Progenitor cell of endocrine pancreas (in vitro differentiated cells): ENCODE results near the gene GPR151. TPM values are rescaled to one million over a fixed set of nuclear protein-coding genes. Genes with fewer than 3 reads are reported as not detected.
A peak's percentile ranks its signal among the peaks of the same experiment; 100 is the strongest.

Experiments
- DNase-seq: peaks from one replicate; pipeline ENCODE4 v3.0.0; 2021; ENCODE audit warnings: low spot score; ENCODE audit not compliant: unreplicated experiment
- H3K27ac Mint-ChIP-seq: 2 replicates; pipeline ENCODE4 v1.8.0; 2021; ENCODE audit warnings: mild to moderate bottlenecking, moderate library complexity, mixed read lengths
- H3K27me3 Mint-ChIP-seq: 2 replicates; pipeline ENCODE4 v1.8.0; 2021; ENCODE audit warnings: mixed read lengths
- H3K36me3 Mint-ChIP-seq: 2 replicates; pipeline ENCODE4 v1.8.0; 2022; ENCODE audit warnings: mixed read lengths; ENCODE audit not compliant: insufficient read depth
- H3K4me1 Mint-ChIP-seq: 2 replicates; pipeline ENCODE4 v1.8.0; 2021; ENCODE audit warnings: low read depth, mixed read lengths
- H3K4me3 Mint-ChIP-seq: 2 replicates; pipeline ENCODE4 v1.8.0; 2021; ENCODE audit warnings: low read depth, mild to moderate bottlenecking, moderate library complexity, mixed read lengths
- H3K9me3 Mint-ChIP-seq: 2 replicates; pipeline ENCODE4 v1.8.0; 2021; ENCODE audit warnings: low read depth, mixed read lengths
- total RNA-seq: library from RNA; stranded (reverse); gene quantifications from 2 replicates; pipeline ENCODE4 v1.2.1, GENCODE V29; 2021
- TF ChIP-seq, protein P1 (sequence below): fragments of 200-600 bp; sonication (generic); IDR thresholded peaks from one replicate; pipeline ENCODE4 v1.5.0; 2021; ENCODE audit warnings: antibody characterized with exemption, mild to moderate bottlenecking; ENCODE audit not compliant: unreplicated experiment

GPR151 gene
- total RNA-seq, 1 donor from 2014 or later = not detected

DNA sequence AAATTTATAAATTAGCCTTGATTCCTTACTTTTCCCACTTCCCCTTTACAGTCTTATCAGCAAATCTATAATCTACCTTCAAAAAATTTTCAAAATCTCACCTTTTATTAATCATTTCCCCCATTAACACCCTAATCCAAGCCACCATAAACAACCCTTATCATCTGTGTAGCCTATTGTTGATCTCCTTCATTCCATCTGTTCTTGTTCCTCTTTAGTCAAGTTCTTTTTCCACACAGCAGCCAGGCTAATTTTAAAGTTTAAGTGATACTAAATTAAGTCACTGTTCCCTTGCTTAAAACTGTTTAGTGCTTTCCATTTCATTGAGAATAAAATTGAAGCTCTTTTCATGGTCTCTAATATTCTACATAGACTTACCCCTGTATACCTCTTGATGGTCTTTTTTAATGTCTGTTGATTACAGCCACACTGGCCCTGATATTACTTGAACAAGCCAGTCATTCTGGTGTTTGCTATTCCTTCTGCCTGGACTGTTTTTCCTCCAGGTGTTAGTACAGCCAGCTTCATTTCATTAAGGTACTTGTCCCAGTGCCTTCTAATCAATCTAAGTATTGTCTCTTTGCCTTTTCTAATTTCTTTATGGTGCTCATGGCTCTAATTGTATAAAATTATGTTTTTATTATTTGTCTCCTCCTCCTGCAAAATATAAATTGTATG is 31.1 kb downstream of the GPR151 start:
- TF ChIP-seq, protein P1, sequence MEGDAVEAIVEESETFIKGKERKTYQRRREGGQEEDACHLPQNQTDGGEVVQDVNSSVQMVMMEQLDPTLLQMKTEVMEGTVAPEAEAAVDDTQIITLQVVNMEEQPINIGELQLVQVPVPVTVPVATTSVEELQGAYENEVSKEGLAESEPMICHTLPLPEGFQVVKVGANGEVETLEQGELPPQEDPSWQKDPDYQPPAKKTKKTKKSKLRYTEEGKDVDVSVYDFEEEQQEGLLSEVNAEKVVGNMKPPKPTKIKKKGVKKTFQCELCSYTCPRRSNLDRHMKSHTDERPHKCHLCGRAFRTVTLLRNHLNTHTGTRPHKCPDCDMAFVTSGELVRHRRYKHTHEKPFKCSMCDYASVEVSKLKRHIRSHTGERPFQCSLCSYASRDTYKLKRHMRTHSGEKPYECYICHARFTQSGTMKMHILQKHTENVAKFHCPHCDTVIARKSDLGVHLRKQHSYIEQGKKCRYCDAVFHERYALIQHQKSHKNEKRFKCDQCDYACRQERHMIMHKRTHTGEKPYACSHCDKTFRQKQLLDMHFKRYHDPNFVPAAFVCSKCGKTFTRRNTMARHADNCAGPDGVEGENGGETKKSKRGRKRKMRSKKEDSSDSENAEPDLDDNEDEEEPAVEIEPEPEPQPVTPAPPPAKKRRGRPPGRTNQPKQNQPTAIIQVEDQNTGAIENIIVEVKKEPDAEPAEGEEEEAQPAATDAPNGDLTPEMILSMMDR = no peak
- Mint-ChIP-seq H3K27me3 (no peaks in the 10 kb centered on the region), H3K4me1 (peaks cover 1% of the 10 kb centered on the region), H3K4me3 (no peak overlapping the region), H3K27ac (no peak overlapping the region), H3K36me3 (peaks cover 42% of the 10 kb centered on the region), H3K9me3 (no peaks in the 10 kb centered on the region)
- no peak for DNase-seq

DNA sequence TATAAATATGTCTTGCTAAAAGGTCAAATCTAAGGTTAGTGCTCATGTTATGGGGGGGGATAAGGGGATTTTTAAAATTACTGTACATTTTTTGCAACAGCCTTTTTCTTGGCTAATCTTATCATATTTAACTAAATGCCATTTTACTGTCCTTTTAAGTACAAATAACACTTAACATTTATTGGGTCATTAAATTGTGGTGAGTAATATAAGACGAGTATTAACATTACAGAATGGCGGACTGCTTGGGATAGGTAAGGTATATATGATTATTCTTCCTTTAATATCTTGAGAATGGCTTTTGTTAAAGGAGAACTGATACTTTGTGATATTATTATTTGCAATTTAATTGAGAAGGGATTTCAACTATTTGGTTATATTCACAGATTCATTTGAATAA is 33.2 kb downstream of the GPR151 start:
- Mint-ChIP-seq H3K36me3 (peaks cover 31% of the 10 kb centered on the region), H3K4me1 (peaks cover 1% of the 10 kb centered on the region), H3K27me3 (no peaks in the 10 kb centered on the region), H3K9me3 (no peaks in the 10 kb centered on the region), H3K27ac (no peak overlapping the region), H3K4me3 (no peak overlapping the region)
- TF ChIP-seq, protein P1 = no peak
- DNase-seq = no peak

DNA sequence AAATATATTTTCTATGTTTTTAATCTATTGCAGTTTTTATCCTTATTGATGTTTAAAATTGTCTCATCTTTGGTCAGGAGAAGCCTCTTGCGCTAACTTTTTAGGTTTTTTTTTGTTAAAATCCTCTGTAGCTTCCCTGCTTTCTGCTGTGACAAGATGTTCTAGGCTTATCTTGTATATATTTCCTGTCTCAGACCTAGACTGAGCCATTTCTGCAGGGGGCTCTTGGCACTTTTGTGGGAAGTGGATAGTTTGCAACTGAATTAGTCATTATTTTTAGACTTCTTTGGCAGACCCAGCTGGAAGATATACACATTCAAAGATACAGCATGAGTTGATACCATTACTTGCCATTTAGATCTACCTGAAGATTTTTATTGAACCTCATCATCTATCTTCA is 40.1 kb downstream of the GPR151 start:
- Mint-ChIP-seq H3K36me3 (peaks cover 22% of the 10 kb centered on the region), H3K27ac (no peak overlapping the region), H3K4me1 (peaks cover 1% of the 10 kb centered on the region), H3K4me3 (no peak overlapping the region), H3K27me3 (no peaks in the 10 kb centered on the region), H3K9me3 (no peaks in the 10 kb centered on the region)
- TF ChIP-seq, protein P1 = no peak
- DNase-seq = no peak

DNA sequence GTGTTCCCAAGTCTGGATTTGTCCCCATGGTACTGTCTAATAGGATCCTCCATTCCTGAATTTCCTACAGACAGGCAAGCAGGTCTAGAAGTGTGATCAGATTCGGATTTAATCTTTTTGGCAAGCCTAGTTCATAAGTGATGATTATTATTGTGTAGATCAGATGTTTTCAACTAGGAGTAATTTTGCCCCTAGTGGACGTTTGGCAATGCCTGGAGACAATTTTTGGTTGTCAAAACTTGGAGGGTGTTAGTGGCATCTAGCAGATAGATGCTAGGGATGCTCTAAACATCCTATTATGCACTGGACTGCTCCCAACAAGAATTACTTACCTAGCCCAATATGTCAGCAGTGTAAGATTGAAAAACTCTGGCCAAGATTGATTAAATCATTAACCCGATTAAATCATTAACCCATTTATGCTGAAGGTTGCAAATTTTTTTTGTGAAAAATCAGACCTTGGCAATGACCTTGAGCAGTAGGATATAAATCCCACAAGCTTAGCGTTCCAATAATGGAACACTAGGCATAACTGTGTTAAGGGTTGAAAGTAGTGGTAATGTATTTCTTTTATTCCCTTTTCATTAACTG is 40.7 kb downstream of the GPR151 start:
- peaks cover 21% of the 10 kb centered on the region for H3K36me3 Mint-ChIP-seq
- H3K27me3 Mint-ChIP-seq = no peaks in the 10 kb centered on the region
- H3K4me1 Mint-ChIP-seq = peaks cover 1% of the 10 kb centered on the region
- DNase-seq = no peak
- no peak overlapping the region for H3K27ac Mint-ChIP-seq
- TF ChIP-seq, protein P1 = peak; percentile 22
- no peaks in the 10 kb centered on the region for H3K9me3 Mint-ChIP-seq
- no peak overlapping the region for H3K4me3 Mint-ChIP-seq

DNA sequence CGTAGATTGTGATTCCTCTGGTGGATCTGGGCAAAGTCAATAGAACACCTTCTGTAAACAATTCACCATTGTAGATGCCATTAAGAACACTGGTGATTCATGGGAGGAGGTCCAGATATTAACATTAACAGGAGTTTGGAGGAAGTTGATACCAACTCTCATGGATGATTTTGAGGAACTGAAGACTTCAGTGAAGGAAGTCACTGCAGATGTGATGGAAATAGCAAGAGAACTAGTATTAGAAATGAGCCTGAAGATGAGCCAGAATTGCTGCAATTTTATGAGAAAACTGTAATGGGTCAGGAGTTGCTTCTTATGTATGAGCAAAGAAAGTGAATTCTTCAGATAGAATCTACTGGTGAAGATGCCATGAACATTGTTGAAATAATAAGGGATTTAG is 41.9 kb downstream of the GPR151 start:
- H3K4me1 Mint-ChIP-seq = peaks cover 1% of the 10 kb centered on the region
- peaks cover 22% of the 10 kb centered on the region for H3K36me3 Mint-ChIP-seq
- TF ChIP-seq, protein P1 = no peak
- H3K27me3 Mint-ChIP-seq = no peaks in the 10 kb centered on the region
- no peak for DNase-seq
- H3K4me3 Mint-ChIP-seq = no peak overlapping the region
- H3K9me3 Mint-ChIP-seq = no peaks in the 10 kb centered on the region
- H3K27ac Mint-ChIP-seq = no peak overlapping the region
